Hepatocyte (in vitro differentiated cells): Measurements from ENCODE around the gene PGLYRP4.

Experiments
- CTCF ChIP-seq: fragments of 200-600 bp; sonication (generic); IDR thresholded peaks from 2 replicates; pipeline ENCODE4 v1.5.1; 2016; ENCODE audit warnings: antibody characterized with exemption, mild to moderate bottlenecking; ENCODE audit not compliant: poor library complexity
- EZH2 ChIP-seq: fragments of 200-600 bp; sonication (generic); IDR thresholded peaks from 2 replicates; pipeline ENCODE4 v1.6.1; 2016; ENCODE audit warnings: antibody characterized with exemption, mild to moderate bottlenecking, borderline replicate concordance
- EZH2phosphoT487 ChIP-seq: fragments of 200-600 bp; sonication (generic); IDR thresholded peaks from one replicate; pipeline ENCODE4 v1.6.1; 2018; ENCODE audit warnings: antibody characterized with exemption, mild to moderate bottlenecking, low read depth, moderate library complexity; ENCODE audit not compliant: unreplicated experiment, severe bottlenecking

DNA sequence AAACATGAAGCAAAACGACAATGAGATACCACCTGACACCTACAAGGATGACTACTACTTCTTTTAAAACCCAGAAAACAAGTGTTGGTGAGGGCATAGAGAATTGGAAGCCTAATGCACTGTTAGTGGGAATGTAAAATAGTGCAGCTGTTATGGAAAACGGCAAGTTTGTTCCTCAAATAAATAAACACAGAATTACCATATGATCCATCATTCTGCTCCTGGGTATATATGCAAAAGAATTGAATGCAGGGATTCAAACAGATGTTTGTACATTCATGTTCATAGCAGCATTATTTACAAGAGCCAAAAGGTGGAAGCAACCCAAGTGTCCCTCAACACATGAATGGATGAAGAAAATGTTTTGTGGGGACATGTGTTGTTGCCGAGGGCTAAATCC, 43.6 kb upstream of the PGLYRP4 start:
- TF ChIP-seq CTCF (no peak), EZH2 (no peak), EZH2phosphoT487 (no peak)
